ENCODE data around the gene UBE2B.

Gene UBE2B

GRCh38 chr5:134437340-134437846 is 66.0 kb downstream of the UBE2B start:
- no peak for DNase-seq (ENCODE audit: low read depth in 2 of 2)

- no peak for DNase-seq (ENCODE audit: low read depth in 2 of 2)
Measured at GRCh38 chr5:134437847-134438581, 66.6 kb downstream of the UBE2B start.

- no peak for DNase-seq (ENCODE audit: low read depth in 2 of 2)
Measured at GRCh38 chr5:134438721-134439123, 67.4 kb downstream of the UBE2B start.

- DNase-seq (ENCODE audit: low read depth in 2 of 2) = no peak
Measured at GRCh38 chr5:134439210-134439654, 67.9 kb downstream of the UBE2B start.

GRCh38 chr5:134440201-134440755 is 68.9 kb downstream of the UBE2B start:
- DNase-seq (ENCODE audit: low read depth in 2 of 2) = no peak
